ENCODE results near the gene GATA5.

DNA sequence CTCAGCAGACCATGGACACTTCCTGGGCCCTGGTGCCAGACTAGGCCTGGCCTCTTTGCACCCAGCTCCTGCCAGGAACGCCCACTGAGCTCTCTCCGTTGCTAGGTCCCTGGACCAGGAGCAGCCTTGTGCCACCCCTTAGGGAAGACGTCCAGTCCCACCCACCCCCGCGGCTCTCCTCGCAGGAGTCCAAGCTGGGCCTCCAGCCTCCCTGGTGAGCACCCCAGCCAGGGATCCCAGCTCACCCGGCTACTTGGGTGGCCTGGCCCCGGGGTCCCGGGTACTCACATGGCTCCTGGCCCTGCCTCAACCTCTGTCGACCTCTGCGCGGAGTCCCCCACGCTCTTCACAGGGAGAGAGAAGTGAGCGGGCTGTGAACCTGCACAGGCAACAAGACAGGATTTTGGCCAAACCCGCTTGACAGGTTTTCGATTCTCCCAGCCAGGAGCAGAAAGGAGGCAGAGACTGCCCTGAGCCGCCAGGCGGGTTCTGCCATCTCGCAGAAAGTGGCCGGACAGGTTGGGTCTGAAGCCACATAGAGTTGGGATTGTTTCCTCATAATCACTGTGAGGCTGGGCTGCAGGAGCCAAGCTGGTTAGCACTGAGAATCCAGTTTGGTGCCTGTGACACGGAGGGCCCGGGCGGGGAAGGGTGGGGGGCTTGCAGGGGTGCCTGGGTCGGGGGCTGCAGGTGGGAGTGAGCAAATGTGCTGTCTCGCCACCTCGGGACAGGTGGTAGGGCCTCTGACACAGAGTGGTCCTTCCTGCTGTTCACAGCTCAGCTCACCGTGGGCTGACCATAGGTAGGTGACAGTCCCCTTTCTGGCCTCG lies 48.4 kb downstream of the GATA5 start, which contains the start of gene RBBP8NL:
- TF ChIP-seq POLR2A (IDR thresholded peaks at IDR 0.05) (no peak), POLR2AphosphoS5 (IDR thresholded peaks at IDR 0.05) (peak; percentile 26 to 82 (median 56))
- TF ChIP-seq, protein P1, sequence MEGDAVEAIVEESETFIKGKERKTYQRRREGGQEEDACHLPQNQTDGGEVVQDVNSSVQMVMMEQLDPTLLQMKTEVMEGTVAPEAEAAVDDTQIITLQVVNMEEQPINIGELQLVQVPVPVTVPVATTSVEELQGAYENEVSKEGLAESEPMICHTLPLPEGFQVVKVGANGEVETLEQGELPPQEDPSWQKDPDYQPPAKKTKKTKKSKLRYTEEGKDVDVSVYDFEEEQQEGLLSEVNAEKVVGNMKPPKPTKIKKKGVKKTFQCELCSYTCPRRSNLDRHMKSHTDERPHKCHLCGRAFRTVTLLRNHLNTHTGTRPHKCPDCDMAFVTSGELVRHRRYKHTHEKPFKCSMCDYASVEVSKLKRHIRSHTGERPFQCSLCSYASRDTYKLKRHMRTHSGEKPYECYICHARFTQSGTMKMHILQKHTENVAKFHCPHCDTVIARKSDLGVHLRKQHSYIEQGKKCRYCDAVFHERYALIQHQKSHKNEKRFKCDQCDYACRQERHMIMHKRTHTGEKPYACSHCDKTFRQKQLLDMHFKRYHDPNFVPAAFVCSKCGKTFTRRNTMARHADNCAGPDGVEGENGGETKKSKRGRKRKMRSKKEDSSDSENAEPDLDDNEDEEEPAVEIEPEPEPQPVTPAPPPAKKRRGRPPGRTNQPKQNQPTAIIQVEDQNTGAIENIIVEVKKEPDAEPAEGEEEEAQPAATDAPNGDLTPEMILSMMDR (IDR thresholded peaks at IDR 0.05): peak; percentile 16 to 60 (median 35)
